NB4 (cell line): Measurements from ENCODE around the gene KIF21A.

ENCODE experiments used
- CTCF ChIP-seq: IDR thresholded peaks from one replicate; pipeline ENCODE4 v1.5.1; 2012; ENCODE audit warnings: low read depth, low read length
- POLR2A ChIP-seq: IDR thresholded peaks from 2 replicates; pipeline ENCODE4 v1.6.1; 2011; ENCODE audit warnings: mild to moderate bottlenecking; ENCODE audit not compliant: insufficient read length; ENCODE audit errors: extremely low read depth

GRCh38 chr12:39420043-39420442 is 22.9 kb downstream of the KIF21A start:
- TF ChIP-seq POLR2A: no peak
- TF ChIP-seq CTCF: no peak
